AG09319 (cell line): ENCODE measurements around the gene CAV1.
A peak's percentile ranks its signal among the peaks of the same experiment; 100 is the strongest.
"Not testable (repeated sequence)": the region's sequence is repeated elsewhere in the genome, so short reads cannot be mapped to it uniquely, and the experiment has no call there.

Experiments used
- DNase-seq: peaks from one replicate; pipeline ENCODE4 v3.0.0-alpha.2; 2010; ENCODE audit warnings: low read depth; ENCODE audit errors: extremely low read depth
- CTCF ChIP-seq: IDR thresholded peaks from 2 replicates; pipeline ENCODE4 v1.5.1; 2011; ENCODE audit warnings: low read depth, mild to moderate bottlenecking, inconsistent platforms, low read length, moderate library complexity

The CAV1 gene

GRCh38 chr7:116584721-116585120 is 59.9 kb downstream of the CAV1 start:
- DNase-seq, result no peak
- no peak for TF ChIP-seq CTCF

GRCh38 chr7:116585392-116585791 is 60.6 kb downstream of the CAV1 start:
- TF ChIP-seq CTCF, result no peak
- no peak for DNase-seq

- no peak for DNase-seq
- no peak for TF ChIP-seq CTCF
These were observed 61.1 kb downstream of the CAV1 start for GRCh38 chr7:116585967-116586366.

DNA sequence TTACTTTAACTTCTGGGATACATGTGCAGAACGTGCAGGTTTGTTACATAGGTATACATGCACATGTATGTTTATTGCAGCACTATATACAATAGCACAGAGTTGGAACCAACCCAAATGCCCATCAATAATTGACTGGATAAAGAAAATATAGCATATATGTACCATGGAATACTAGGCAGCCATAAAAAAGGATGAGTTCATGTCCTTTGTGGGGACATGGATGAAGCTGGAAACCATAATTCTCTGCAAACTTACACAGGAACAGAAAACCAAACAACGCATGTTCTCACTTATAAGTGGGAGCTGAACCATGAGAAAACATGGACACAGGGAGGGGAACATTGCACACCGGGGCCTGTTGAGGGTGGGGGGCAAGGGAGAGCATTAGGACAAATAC is 62.4 kb downstream of the CAV1 start:
- not testable (repeated sequence) for DNase-seq

DNA sequence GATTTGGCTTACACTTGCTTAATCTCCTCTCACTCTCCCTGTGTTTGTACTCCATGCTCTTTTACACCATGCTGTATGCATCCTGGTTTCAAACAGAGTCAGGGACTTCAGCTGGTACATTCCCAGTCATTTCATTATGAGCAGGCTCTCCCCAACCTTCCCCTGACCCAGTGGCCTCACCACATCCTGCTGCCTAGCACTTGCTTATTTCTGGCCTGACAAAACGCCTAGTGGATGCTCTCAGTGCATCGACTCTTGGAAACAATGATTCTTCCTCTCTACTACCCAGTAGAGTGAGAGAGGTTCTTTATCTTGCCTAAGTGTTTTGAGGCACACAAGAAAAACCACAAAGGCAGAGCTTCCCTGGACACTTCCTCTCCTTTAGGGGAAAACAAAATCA is 63.4 kb downstream of the CAV1 start:
- no peak for DNase-seq
- no peak for TF ChIP-seq CTCF

DNA sequence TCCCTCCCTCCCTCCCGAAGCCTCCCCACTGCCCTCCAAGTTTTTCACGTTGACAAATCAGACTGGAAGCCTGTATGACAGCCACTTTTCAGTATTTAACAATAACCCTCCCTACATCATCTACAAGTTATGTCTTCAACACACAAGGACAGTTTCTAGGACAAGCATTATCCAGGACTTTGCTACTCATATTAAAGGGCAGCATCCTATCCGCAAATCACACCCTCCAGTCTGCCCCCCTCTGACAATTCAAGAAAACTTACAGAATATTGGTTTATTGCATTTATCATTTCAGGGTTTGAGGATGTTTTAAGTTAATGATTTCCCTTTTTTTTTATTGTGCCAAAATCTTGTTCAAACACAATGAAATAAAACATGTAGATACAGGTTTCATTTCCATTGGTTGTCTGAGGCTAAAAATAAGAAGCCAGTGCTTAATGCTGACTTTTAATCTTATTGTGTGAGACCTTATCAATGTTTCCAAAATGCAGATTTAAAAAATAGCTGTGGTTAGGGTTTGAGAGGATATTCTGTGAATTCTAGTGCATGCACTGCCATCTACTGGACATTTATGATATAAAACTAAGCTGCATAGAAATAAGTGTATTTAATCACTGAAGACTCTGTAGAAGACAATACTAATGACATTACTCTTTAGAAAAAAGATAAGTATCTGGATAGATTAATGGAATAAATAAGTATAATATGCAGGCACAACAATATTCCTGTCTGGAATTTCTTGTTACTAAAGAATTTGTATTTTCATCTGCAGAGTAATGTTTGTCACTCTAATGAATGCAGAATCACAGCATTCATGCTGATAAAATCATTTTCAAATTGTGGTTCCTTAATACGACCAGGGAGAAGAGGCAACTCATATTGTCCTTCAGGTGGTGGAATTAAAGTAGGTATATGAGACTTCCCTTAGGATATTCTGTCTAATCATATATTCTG is 64.1 kb downstream of the CAV1 start:
- no peak for DNase-seq
- peak; percentile 35 for TF ChIP-seq CTCF

- no peak for DNase-seq
- TF ChIP-seq CTCF, result peak; percentile 48
These were observed 66.6 kb downstream of the CAV1 start for GRCh38 chr7:116591202-116592040.
